ENCODE results near the gene MAPK14.

MAPK14 gene

GRCh38 chr6:36139991-36140710 lies 112.5 kb downstream of the MAPK14 start:
- no peak for DNase-seq

- DNase-seq = no peak
Measured at GRCh38 chr6:36141091-36141490, 113.5 kb downstream of the MAPK14 start.

GRCh38 chr6:36141961-36142360 lies 114.4 kb downstream of the MAPK14 start:
- DNase-seq = no peak

GRCh38 chr6:36142971-36143838 lies 115.6 kb downstream of the MAPK14 start:
- no peak for DNase-seq

- no peak for DNase-seq
Measured at GRCh38 chr6:36145495-36145894, 117.9 kb downstream of the MAPK14 start.

GRCh38 chr6:36147294-36147693 lies 119.7 kb downstream of the MAPK14 start:
- DNase-seq = no peak

GRCh38 chr6:36149476-36149875 lies 121.9 kb downstream of the MAPK14 start:
- DNase-seq = no peak

GRCh38 chr6:36150283-36150682 lies 122.7 kb downstream of the MAPK14 start:
- DNase-seq = no peak

GRCh38 chr6:36154286-36154685 lies 126.7 kb downstream of the MAPK14 start:
- no peak for DNase-seq

- DNase-seq = no peak
Measured at GRCh38 chr6:36155662-36156061, 128.1 kb downstream of the MAPK14 start.

- DNase-seq = no peak
Measured at GRCh38 chr6:36160147-36160760, 132.6 kb downstream of the MAPK14 start.
